GM18867 (cell line): ENCODE measurements around the gene TFDP1.
"Not testable (repeated sequence)": the region's sequence is repeated elsewhere in the genome, so short reads cannot be mapped to it uniquely, and the experiment has no call there.

Source experiments
- ATAC-seq: cut with Tn5 transposase; IDR thresholded peaks from one replicate; pipeline ENCODE4 v1.9.1; 2021; ENCODE audit warnings: mild to moderate bottlenecking, moderate library complexity; ENCODE audit not compliant: unreplicated experiment

The TFDP1 gene

DNA sequence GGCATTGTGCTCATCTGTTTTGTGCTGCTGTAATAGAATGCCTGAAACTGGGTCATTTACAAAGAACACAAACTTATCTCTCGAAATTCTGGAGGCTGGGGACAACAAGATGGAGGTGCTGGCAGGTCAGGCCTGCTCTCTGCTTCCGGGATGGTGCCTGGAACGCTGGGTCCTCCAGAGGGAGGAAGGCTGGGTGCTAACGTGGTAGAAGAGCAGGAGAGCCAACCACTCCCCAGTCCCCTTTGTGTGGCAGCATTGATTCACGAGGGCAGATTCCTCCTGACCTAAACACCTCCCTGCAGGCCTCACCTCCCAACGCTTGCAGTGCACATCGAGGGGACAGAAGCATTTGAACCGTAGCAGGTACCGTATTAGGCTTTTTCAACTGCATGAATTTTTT is 34.1 kb upstream of the TFDP1 start:
- no peak for ATAC-seq

GRCh38 chr13:113551081-113552000 is 33.2 kb upstream of the TFDP1 start:
- no peak for ATAC-seq

GRCh38 chr13:113552079-113552478 is 32.5 kb upstream of the TFDP1 start:
- no peak for ATAC-seq

DNA sequence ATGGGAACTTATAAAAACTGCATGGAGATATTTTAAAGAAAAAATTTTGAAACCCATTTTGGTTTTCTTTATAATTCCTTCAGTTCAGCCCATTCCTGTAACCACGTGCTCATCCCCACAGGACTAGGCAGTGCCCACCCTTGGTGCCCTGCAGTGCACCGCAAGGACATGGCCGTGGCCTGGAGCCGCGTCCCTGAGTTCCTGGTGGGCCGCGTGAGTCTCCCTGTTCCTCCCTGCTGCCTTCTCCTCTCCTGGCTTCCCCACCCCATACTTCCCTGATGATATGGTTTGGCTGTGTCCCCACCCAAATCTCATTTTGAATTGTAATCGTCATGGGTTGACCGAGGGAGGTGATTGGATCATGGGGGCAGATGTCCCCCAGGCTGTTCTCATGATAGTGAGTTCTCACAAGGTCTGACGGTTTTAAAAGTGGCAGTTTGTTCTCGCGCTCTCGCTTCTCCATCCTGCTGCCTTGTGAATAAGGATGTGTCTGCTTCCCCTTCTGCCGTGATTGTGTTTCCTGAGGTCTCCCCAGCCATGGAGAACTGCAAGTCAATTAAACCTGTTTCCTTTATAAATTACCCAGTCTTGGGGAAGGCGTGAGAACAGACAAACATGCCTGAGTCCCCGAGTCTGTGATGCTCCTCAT is 31.6 kb upstream of the TFDP1 start:
- ATAC-seq, result no peak

- no peak for ATAC-seq
These were observed 30.8 kb upstream of the TFDP1 start for GRCh38 chr13:113553511-113554332.

DNA sequence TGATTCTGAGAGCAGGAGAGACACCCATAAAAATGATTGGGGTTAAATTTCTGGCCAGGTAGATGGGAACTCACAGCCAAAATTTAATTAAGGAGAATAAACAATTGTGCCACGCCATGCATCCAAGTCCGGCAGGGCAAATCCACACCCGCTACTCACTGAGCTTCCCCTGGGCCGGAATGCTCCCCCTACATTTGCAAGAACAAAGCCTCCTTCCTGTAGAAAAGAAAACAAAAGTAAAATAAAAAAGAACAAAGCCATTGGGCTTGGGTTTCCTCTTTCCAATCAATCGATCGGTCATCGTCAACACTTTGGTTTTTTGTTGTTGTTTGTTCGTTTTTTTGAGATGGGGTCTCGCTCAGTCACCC is 30.2 kb upstream of the TFDP1 start:
- no peak for ATAC-seq

GRCh38 chr13:113555141-113555540 is 29.4 kb upstream of the TFDP1 start:
- no peak for ATAC-seq

- no peak for ATAC-seq
These were observed 27.5 kb upstream of the TFDP1 start for GRCh38 chr13:113557013-113557412.

DNA sequence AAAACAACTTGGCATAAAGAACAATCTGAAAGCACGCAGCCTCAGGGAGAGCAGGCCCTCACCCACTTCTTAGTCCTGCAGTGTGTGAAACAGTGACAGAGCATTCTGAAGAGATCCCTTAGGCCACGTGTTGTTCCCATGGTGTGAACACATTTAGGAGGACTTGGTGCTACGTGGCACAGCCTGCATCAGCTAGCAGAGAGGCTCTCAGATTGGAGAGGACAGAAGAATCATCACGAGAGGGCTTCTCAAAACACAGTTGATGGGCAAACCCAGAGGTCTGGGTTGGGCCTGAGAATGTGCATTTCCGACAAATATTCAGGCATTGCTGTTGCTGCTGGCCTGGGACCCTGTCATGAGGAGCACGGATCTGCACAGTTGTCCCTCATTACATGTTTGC is 26.1 kb upstream of the TFDP1 start:
- ATAC-seq, result no peak

DNA sequence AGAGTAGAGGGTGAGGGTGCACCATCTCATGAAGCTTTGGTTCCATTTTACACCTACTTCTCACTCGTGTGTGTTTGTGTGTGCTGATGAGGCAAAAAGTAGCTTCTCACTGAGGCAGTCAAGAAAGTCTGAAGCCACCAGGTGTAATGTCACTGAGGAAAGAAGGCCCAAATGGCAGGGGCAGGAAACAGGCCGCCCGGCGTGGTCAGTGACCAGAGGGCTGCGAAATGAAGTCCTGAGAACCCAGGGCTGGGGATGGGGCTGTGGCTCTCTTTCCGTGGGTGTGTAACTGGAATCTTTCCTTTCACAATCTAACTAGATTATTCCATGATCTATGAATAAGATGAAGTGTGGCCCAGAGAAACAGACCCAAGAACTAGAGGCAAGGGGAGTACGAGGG is 25.5 kb upstream of the TFDP1 start:
- ATAC-seq, result no peak

- no peak for ATAC-seq
These were observed 24.5 kb upstream of the TFDP1 start for GRCh38 chr13:113559901-113560644.

DNA sequence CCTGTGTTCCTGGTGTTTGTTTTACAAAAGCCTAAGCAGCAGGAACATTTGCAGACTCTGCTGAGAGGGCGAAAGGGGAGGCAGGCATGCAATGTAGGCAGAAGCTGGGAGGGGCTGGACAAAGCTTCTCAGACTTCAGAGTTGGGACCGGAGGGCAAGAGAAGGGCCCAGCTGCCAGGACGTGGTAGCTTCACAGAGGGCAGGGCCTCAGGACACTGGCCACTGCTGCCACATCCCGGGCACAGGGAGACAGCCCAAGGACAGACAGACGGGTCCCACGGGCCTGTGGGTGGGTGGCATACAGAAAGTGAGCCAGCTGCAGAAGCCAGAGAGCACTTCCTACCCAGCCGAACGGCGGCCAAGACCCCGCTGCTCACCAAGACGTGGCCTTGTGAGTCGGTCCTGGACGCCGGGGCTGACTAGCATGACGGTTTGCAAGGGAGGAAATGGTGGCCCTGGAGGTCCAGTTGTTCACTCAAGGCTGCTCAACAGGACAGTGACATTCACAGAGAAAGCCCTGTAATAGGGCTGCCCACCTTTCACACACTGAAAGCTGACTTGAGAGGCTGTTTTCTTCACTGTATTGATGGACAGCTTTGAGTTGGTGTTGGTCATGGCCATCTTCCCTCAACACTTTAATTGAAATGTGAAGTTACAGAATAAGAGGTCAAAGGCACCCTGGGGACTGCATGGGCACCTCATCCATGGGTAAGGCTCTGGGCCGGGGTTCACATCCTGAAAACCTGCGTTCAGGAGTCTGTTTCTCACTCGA is 23.7 kb upstream of the TFDP1 start:
- no peak for ATAC-seq

DNA sequence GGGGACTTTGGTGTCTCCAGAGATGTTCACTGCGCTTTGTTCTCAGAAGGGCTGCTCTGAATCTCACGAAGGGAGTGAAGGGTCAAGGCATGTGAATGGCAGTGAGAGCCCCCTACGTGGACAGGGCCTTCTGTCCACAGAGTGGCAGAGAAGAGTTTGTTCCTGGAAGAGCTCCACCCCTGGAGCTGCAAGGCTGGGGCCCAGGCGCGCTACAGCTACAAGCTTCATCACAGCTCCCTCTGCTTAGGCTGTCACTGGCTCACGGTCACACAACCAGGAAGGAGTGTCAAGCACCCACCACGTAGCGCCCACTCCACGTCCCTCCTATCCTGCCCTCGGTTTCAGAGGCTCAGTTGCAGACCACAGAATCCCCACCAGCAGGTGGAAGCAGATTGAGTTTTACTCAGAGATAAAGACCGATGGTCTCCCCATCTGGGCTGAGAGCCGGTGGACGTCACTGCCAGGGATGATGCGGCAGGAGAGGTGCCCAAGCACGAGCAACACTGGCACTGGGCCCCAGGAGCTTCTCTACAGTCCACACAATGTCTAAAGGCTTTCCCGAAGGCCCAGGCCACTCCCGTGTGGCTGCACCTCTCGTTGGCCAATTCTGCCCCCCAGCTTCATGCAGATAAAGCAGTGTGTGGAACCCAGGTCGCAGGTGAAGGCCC is 23.0 kb upstream of the TFDP1 start:
- ATAC-seq, result no peak

GRCh38 chr13:113562085-113562749 is 22.3 kb upstream of the TFDP1 start:
- ATAC-seq, result no peak

DNA sequence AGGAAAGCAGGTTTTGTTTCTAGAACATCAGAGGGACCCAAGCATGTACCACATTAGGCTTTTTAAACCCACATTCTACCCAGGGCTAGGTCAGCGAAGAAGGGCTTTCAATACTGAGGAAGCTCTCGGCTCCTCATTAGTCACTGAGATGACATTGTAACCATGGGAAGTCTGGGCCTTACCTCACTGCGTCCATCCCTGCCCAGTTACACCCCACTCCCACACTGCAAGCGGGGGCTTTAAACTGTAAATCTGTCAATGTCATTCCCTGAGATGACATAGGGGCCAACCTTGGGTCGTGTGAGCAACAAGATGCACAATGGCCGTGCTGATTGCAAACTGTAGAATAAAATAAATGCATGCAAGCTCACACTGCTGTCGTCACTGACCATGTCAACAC is 21.7 kb upstream of the TFDP1 start:
- no peak for ATAC-seq

DNA sequence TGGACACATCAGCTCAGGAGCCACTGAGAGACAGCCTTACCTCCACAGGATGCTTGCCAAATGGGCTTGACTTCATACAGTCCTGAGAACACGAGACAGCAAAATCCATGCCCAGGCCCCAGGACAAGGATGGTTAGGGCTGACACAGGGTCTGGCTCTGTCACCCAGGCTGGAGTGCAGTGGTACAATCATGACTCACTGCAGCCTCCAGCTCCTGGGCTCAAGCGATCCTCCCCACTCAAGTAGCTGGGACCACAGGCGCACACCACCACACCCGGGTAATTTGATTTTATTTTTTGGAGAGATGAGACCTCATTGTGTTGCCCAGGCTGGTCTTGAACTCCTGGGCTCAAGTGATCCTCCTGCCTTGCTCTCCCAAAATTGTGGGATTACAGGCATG is 21.0 kb upstream of the TFDP1 start:
- ATAC-seq, result not testable (repeated sequence)

DNA sequence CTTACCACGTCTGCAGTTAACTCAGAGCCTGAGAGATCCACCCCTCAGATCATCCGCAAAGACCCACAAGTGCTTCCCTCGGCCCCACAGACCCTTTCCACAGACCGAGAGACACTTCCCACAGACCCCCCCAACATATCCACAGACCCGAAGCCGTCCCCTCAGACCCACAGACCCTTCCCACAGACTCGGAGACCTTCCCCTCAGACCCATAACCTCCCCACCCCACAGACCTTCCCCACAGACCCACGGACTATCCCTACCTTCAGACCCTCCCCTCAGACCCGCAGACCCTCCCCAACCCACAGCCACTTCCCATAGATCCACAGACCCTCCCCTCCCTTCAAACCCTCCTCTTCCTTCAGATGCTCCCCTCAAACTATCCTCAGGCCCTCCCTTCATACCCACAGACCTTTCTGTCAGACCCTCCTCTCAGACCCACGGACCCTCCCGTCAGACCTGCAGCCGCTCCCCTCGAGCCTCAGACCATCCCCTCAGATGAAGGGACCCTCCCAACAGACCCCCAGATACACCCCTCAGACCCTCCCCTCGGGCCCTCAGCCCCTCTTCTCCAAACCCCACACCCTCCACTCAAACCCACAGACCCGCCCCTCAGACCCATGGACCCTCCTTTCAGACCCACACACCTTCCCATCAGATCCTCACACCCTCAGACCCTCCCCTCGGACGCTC is 20.1 kb upstream of the TFDP1 start:
- no peak for ATAC-seq

- no peak for ATAC-seq
These were observed 18.9 kb upstream of the TFDP1 start for GRCh38 chr13:113565526-113566226.
